ENCODE data around the gene RAB4A. TPM values are rescaled to one million over a fixed set of nuclear protein-coding genes. Genes with fewer than 3 reads are reported as not detected.
A peak's percentile ranks its signal among the peaks of the same experiment; 100 is the strongest.

The RAB4A gene
- total and polyA plus RNA-seq, 2 of the 4 experiments (the other 2 are of a cell fraction), result 25.6 to 26.2 TPM

DNA sequence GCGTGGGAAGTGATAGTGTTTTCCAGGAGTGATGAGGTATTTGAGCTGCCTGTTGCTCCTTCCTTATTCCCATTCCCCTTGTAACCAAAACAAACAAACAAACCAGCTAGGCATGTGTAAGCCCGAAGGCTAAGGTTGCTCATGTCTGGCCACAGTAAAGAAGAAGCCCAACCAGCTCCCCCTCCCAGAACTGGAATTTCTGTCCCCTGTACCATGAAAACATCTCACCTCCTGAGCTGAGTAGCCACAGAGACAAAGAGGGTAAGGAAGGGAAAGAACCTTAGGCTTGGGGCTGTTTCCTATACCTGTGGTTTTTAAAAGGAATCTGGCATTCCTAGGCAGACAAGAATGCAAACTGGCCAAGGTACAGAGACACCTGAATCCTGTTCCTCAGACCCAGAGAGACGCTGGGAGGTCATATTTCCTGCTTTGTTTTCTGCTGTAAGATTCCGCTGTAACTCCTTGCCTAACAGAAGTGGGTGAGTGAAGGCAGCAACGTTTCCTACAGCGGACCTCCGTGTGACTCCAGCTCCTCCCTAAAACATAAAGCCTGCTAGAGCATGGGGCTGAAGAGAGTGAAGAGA is 41.7 kb upstream of the RAB4A start:
- no peak overlapping the region for H4K5ac ChIP-seq (ENCODE audit: low read depth, low read length)
- no peak overlapping the region for H2BK5ac ChIP-seq (ENCODE audit: low read depth, low read length, poor library complexity, severe bottlenecking)
- dilution Hi-C loops (cut with HindIII; ENCODE audit: low sequenced_read_pairs, unreplicated experiment) (no loop called here), in situ Hi-C loops (cut with MboI; ENCODE audit: low sequenced_read_pairs) (no loop called here), intact Hi-C loops (cut with micrococcal nuclease) (loop anchor here (5.0 to 10.0 kb wide), 4 partner anchors 112 to 394 kb away; no protein-coding TSS in a partner anchor)
- no peaks in the 10 kb centered on the region for H3K79me1 ChIP-seq (ENCODE audit: low read depth in 1 of 2, low read length in 2 of 2)
- no peak overlapping the region for H3K56ac ChIP-seq (ENCODE audit: extremely low read depth, insufficient read depth, low read length)
- no peak overlapping the region for H2BK15ac ChIP-seq (ENCODE audit: low read depth, low read length)
- H3K27ac ChIP-seq (ENCODE audit: insufficient read depth, low read length), result no peak overlapping the region
- H3K9ac ChIP-seq (ENCODE audit: low read depth, low read length), result no peak overlapping the region
- H3K18ac ChIP-seq (ENCODE audit: low read depth, low read length), result no peak overlapping the region
- H2AK9ac ChIP-seq (replicated peaks; ENCODE audit: low read depth, low read length, poor library complexity), result no peak overlapping the region
- H4K8ac ChIP-seq (ENCODE audit: low read depth in 2 of 2, low read length in 2 of 2), result no peak overlapping the region
- TF ChIP-seq FOS (IDR thresholded peaks at IDR 0.05; ENCODE audit: low read depth, low read length) (no peak), MXI1 (IDR thresholded peaks at IDR 0.05; ENCODE audit: borderline replicate concordance, low read depth, low read length) (no peak), RAD21 (IDR thresholded peaks at IDR 0.05; ENCODE audit: low read length) (no peak), MAFK (IDR thresholded peaks at IDR 0.05; ENCODE audit: low read depth, low read length) (no peak), CHD1 (IDR thresholded peaks at IDR 0.05; ENCODE audit: low read depth, low read length) (no peak), CEBPB (IDR thresholded peaks at IDR 0.05; ENCODE audit: low read depth, low read length) (no peak), BHLHE40 (IDR thresholded peaks at IDR 0.05; ENCODE audit: low read depth, low read length) (no peak), RFX5 (IDR thresholded peaks at IDR 0.05; ENCODE audit: low read depth, low read length) (no peak), RCOR1 (IDR thresholded peaks at IDR 0.05; ENCODE audit: insufficient replicate concordance, low read length) (no peak), NFE2L2 (IDR thresholded peaks at IDR 0.05; ENCODE audit: low read depth, low read length) (no peak), MAZ (IDR thresholded peaks at IDR 0.05; ENCODE audit: borderline replicate concordance, low read depth, low read length) (no peak), POLR2A (IDR thresholded peaks at IDR 0.05; ENCODE audit: low read depth, low read length) (no peak), SMC3 (IDR thresholded peaks at IDR 0.05; ENCODE audit: low read depth, low read length) (no peak)
- TF ChIP-seq, protein P1, sequence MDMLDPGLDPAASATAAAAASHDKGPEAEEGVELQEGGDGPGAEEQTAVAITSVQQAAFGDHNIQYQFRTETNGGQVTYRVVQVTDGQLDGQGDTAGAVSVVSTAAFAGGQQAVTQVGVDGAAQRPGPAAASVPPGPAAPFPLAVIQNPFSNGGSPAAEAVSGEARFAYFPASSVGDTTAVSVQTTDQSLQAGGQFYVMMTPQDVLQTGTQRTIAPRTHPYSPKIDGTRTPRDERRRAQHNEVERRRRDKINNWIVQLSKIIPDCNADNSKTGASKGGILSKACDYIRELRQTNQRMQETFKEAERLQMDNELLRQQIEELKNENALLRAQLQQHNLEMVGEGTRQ (IDR thresholded peaks at IDR 0.05; ENCODE audit: low read depth, low read length), result no peak
- TF ChIP-seq, protein P2, sequence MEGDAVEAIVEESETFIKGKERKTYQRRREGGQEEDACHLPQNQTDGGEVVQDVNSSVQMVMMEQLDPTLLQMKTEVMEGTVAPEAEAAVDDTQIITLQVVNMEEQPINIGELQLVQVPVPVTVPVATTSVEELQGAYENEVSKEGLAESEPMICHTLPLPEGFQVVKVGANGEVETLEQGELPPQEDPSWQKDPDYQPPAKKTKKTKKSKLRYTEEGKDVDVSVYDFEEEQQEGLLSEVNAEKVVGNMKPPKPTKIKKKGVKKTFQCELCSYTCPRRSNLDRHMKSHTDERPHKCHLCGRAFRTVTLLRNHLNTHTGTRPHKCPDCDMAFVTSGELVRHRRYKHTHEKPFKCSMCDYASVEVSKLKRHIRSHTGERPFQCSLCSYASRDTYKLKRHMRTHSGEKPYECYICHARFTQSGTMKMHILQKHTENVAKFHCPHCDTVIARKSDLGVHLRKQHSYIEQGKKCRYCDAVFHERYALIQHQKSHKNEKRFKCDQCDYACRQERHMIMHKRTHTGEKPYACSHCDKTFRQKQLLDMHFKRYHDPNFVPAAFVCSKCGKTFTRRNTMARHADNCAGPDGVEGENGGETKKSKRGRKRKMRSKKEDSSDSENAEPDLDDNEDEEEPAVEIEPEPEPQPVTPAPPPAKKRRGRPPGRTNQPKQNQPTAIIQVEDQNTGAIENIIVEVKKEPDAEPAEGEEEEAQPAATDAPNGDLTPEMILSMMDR (conservative IDR thresholded peaks at IDR 0.05; ENCODE audit: low read depth, low read length), result no peak
- TF ChIP-seq, protein P3, sequence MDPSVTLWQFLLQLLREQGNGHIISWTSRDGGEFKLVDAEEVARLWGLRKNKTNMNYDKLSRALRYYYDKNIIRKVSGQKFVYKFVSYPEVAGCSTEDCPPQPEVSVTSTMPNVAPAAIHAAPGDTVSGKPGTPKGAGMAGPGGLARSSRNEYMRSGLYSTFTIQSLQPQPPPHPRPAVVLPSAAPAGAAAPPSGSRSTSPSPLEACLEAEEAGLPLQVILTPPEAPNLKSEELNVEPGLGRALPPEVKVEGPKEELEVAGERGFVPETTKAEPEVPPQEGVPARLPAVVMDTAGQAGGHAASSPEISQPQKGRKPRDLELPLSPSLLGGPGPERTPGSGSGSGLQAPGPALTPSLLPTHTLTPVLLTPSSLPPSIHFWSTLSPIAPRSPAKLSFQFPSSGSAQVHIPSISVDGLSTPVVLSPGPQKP (IDR thresholded peaks at IDR 0.05; ENCODE audit: borderline replicate concordance, low read depth, low read length), result no peak
- WGBS, 2 experiments (ENCODE audit: extremely low coverage in 2 of 2, insufficient read length in 1 of 2), result no CpG with 5 or more reads among the region's 7 CpGs
- H2AK5ac ChIP-seq (ENCODE audit: low read depth, low read length), result no peak overlapping the region
- no peak overlapping the region for H3K4me3 ChIP-seq (ENCODE audit: insufficient read depth, low read depth, low read length)
- POLR2A ChIA-PET (ENCODE audit: unreplicated experiment), result no interaction called here
- DNase-seq (no peak), ATAC-seq (ENCODE audit: low read depth) (no peak; the same call in 1 of the 2 replicates)
- peak overlapping the region; percentile 21 for H2AFZ ChIP-seq (replicated peaks; ENCODE audit: low read length, poor library complexity)
- H3K27me3 ChIP-seq (ENCODE audit: control insufficient read depth, insufficient read depth, low read length), result peaks cover 27% of the 10 kb centered on the region
- H3K14ac ChIP-seq (replicated peaks; ENCODE audit: low read depth, low read length), result no peak overlapping the region
- no peak overlapping the region for H2BK120ac ChIP-seq (ENCODE audit: low read depth, low read length)
- no peaks in the 10 kb centered on the region for H3K9me3 ChIP-seq (ENCODE audit: control insufficient read depth, insufficient read depth, low read length)
- no peak overlapping the region for H4K91ac ChIP-seq (ENCODE audit: insufficient read depth, low read depth, low read length)
- H2BK20ac ChIP-seq (ENCODE audit: low read depth, low read length), result no peak overlapping the region
- peaks cover 5% of the 10 kb centered on the region; the same call in 1 of the 2 replicates for H3K4me1 ChIP-seq (ENCODE audit: control insufficient read depth, insufficient read depth, low read length)
- no peaks in the 10 kb centered on the region for H4K20me1 ChIP-seq (ENCODE audit: insufficient read depth, low read length)
- CTCF ChIA-PET, result interaction anchor here (0.8 to 0.9 kb wide), 2 partner anchors 26 to 495 kb away, joined by 3 read pairs; no protein-coding TSS in a partner anchor
- no peaks in the 10 kb centered on the region for H3K36me3 ChIP-seq (ENCODE audit: control insufficient read depth, insufficient read depth, low read length)
- no peak overlapping the region for H3K4ac ChIP-seq (ENCODE audit: low read depth, low read length)
- no peaks in the 10 kb centered on the region for H3K9me1 ChIP-seq (ENCODE audit: insufficient read depth, low read length)
- no peak overlapping the region for H3K23ac ChIP-seq (ENCODE audit: low read depth, low read length)
- BruUV-seq (replicated peaks), result no TSS peak
- no peak overlapping the region; the same call in 1 of the 2 replicates for H3K4me2 ChIP-seq (ENCODE audit: low read depth, low read length)

Measured in IMR-90 (cell line).